ENCODE results near the gene S100A16. TPM values are rescaled to one million over a fixed set of nuclear protein-coding genes. Genes with fewer than 3 reads are reported as not detected.
A peak's percentile ranks its signal among the peaks of the same experiment; 100 is the strongest.

Gene S100A16
- total RNA-seq, 1 donor from 2014 or later: not detected

DNA sequence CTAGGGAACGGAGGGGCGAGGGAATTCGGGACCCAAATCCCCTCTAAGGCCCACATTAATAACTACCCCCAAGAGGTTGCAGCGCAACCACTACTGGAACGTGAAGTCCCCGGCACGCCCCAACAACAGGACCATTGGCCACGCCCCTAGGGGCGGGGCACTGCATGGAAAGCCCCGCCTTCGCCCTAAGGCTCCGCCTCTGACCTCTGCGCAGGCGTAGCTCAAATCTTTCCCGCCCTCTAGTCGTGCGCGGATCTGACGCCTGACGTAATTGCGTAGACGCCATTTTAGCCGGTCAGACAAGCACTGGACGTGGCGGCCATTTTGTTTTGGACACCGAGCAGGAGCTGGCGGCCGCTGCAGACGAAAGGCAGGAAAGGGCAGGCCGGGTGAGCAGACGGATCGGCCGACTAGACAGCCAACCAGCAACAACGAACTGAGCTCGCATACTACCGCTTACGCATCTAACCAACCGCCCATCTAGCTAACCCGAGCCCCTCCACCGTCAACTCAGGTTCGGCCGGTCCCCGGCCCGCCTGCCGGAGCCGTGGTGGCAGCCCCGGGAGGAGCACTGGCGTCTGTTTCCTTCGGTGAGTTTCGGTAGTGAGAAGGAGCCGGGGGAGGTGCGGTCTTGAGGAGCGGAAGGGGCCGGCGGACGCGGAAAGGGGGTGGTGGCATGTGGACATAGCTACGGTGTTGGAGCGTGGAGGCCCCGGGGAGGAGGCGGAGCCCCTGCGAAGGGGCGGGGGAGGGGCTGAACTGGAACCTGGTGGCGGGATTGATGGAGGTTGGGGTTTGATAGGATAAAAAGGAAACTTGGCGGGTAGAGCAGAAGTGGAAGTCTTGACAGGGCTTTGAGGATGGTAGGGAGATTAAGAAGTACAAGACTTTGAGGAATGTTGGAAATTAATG, 21.1 kb upstream of the S100A16 start, which contains the start of gene CHTOP:
Gene CHTOP (plus strand): TSS at position 313 of the 912 bp plus-strand sequence. CDS start 2,523 bp downstream, outside the sequence.
- DNase-seq: peak; percentile 98
- Mint-ChIP-seq H3K4me3 (peak within 1 kb of the TSS; percentile 99), H3K4me1 (peaks cover 44% of the 10 kb centered on the region), H3K9me3 (no peaks in the 10 kb centered on the region), H3K27me3 (no peaks in the 10 kb centered on the region), H3K36me3 (ENCODE audit: low read depth) (peaks cover 48% of the 10 kb centered on the region), H3K27ac (peak within 1 kb of the TSS; percentile 100)
- ChIA-PET CTCF (interaction anchor here (0.6 to 2.7 kb wide), 8 partner anchors 12 to 123 kb away, joined by 3 to 33 read pairs (median 7); partner anchors contain the start of gene S100A6), POLR2A (interaction anchor here (0.5 to 2.9 kb wide), 49 partner anchors 10 to 548 kb away, joined by 3 to 138 read pairs (median 8); partner anchors contain the start of genes CREB3L4, CRTC2, ILF2 and INTS3)
- intact Hi-C loops (cut with micrococcal nuclease): loop anchor here (1.0 to 2.0 kb wide), 7 partner anchors 24 to 123 kb away; partner anchors contain the start of gene SNAPIN
- TF ChIP-seq CTCF (IDR thresholded peaks at IDR 0.05): no peak
- peak; percentile 86 for ATAC-seq (ENCODE audit: low read depth)

DNA sequence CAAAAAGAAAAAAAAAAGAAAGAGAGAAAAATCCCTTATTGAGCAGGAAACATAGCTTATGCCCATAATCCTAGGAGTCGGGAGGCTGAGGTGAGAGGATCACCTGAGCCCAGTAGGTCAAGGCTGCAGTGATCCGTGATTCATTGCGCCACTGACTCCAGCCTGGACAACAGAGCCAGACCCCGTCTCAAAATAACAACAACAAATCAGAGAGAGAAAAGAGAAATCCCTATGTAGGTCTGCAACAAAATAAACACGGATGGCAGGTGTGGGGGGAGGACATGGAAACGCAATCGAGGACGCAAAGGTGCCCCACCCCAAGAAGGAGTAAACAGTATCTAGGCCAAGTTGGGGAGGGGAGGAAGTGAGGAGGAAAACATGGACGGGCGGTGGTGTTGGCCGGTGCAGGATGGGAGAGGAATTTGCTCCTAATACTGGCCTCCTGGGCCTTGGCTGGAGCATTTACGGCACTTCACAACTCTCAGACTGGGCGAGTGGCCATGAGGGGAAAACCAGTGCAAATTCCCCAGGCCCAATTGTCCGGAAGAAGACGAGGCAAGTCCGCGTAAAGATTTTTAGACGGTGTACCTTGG, 20.3 kb upstream of the S100A16 start:
- ChIA-PET POLR2A (interaction anchor here (0.5 to 2.9 kb wide), 46 partner anchors 9 to 549 kb away, joined by 3 to 138 read pairs (median 8); partner anchors contain the start of genes CREB3L4, CRTC2, ILF2 and INTS3), CTCF (interaction anchor here (1.2 to 2.7 kb wide), 6 partner anchors 35 to 122 kb away, joined by 3 to 33 read pairs (median 8); partner anchors contain the start of gene S100A6)
- ATAC-seq (ENCODE audit: low read depth) (peak; percentile 0), DNase-seq (no peak)
- no peaks in the 10 kb centered on the region for H3K27me3 Mint-ChIP-seq
- no peaks in the 10 kb centered on the region for H3K9me3 Mint-ChIP-seq
- intact Hi-C loops (cut with micrococcal nuclease): no loop called here
- TF ChIP-seq CTCF (IDR thresholded peaks at IDR 0.05): no peak
- peaks cover 42% of the 10 kb centered on the region for H3K36me3 Mint-ChIP-seq (ENCODE audit: low read depth)
- H3K4me1 Mint-ChIP-seq: peaks cover 50% of the 10 kb centered on the region
- peak overlapping the region; percentile 99 for H3K4me3 Mint-ChIP-seq
- H3K27ac Mint-ChIP-seq: peak overlapping the region; percentile 100

DNA sequence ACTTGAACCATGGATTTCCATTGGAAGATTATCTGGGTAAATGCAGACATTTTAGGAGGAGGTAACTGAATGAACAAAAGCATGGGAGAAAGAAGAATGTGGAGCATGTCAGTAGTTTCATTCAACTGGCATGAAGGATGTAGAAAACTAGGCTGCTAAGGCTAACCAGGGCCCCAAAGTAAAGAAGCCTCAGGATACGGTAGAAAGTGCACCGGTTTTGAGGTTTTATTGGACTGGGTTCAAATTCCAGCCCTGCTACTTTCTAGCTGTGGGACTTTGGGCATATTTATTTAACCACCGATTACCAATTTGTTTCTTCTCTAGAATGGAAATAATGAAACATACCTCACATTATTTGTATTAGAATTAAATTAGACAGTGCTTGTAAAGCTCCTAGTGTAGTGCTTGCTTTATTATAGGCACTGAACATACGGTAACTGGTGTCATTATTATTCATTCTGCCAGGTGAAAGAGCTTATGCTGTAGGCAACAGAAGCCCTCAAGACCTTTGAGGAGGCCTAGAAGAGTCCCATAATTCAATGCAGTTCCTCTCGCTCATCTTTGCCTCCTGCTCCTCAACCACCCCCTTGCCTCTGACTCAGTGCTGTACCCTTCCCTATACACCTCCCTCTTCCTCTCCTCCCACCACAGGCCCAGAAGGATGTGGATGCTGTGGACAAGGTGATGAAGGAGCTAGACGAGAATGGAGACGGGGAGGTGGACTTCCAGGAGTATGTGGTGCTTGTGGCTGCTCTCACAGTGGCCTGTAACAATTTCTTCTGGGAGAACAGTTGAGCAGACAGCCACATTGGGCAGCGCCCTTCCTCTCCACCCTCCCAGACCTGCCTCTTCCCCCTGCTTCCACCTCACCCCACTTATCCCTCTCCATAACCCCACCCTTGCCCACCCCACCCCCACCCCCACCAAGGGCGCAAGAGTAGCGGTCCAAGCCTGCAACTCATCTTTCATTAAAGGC, 18.4 kb upstream of the S100A16 start:
- Mint-ChIP-seq H3K9me3 (no peaks in the 10 kb centered on the region), H3K4me1 (peaks cover 52% of the 10 kb centered on the region), H3K27ac (peak overlapping the region; percentile 2), H3K36me3 (ENCODE audit: low read depth) (peaks cover 23% of the 10 kb centered on the region), H3K4me3 (no peak overlapping the region), H3K27me3 (no peaks in the 10 kb centered on the region)
- ChIA-PET CTCF (interaction anchor here (1.2 kb wide), 1 partner anchor 59 kb away, joined by 4 read pairs; no protein-coding TSS in a partner anchor), POLR2A (interaction anchor here (0.7 to 5.5 kb wide), 2 partner anchors 33 to 66 kb away, joined by 3 to 27 read pairs; no protein-coding TSS in a partner anchor)
- ATAC-seq (ENCODE audit: low read depth) (no peak), DNase-seq (no peak)
- TF ChIP-seq CTCF (IDR thresholded peaks at IDR 0.05): no peak
- intact Hi-C loops (cut with micrococcal nuclease): no loop called here

GRCh38 chr1:153630384-153630783, 17.4 kb upstream of the S100A16 start:
- TF ChIP-seq CTCF (IDR thresholded peaks at IDR 0.05): no peak
- Mint-ChIP-seq H3K9me3 (no peaks in the 10 kb centered on the region), H3K4me1 (peaks cover 45% of the 10 kb centered on the region), H3K27ac (no peak overlapping the region), H3K4me3 (no peak overlapping the region), H3K27me3 (no peaks in the 10 kb centered on the region), H3K36me3 (ENCODE audit: low read depth) (peaks cover 16% of the 10 kb centered on the region)
- ATAC-seq (ENCODE audit: low read depth) (no peak), DNase-seq (no peak)
- ChIA-PET POLR2A (interaction anchor here (1.9 to 5.5 kb wide), 2 partner anchors 32 to 97 kb away, joined by 4 to 27 read pairs; partner anchors contain the start of gene INTS3), CTCF (interaction anchor here (1.2 kb wide), 1 partner anchor 58 kb away, joined by 4 read pairs; no protein-coding TSS in a partner anchor)
- intact Hi-C loops (cut with micrococcal nuclease): no loop called here
